Measurements from ENCODE around the gene A2ML1.

- TF ChIP-seq CTCF (IDR thresholded peaks at IDR 0.05), result no peak
- TF ChIP-seq EZH2phosphoT487 (IDR thresholded peaks at IDR 0.05), result no peak
- no peak for TF ChIP-seq EZH2 (IDR thresholded peaks at IDR 0.05)
Measured at GRCh38 chr12:8870586-8870985, 48.2 kb downstream of the A2ML1 start.

Data from neural progenitor cell (in vitro differentiated cells).